K562 (cell line): ENCODE measurements around the gene SCAP. TPM values are rescaled to one million over a fixed set of nuclear protein-coding genes. Genes with fewer than 3 reads are reported as not detected.

Source experiments
- BRD9 ChIP-seq: fragments of 450-650 bp; IDR thresholded peaks from 2 replicates; pipeline ENCODE4 v1.6.1; 2018; ENCODE audit warnings: low read depth; ENCODE audit not compliant: partially characterized antibody
- CEBPG ChIP-seq, 3 experiments: fragments of 200-800 bp in 1 of 3; sonication (Bioruptor generic) in 1 of 3; sonication (generic) in 1 of 3; formaldehyde crosslinking in 1 of 3; IDR thresholded peaks in 2 of 3; conservative IDR thresholded peaks in 1 of 3; 2 replicates each; pipeline versions ENCODE4 v1.6.1 to v1.8.0; 2016 to 2022; ENCODE audit warnings: missing compliant biosample characterization in 2 of 3, missing genetic modification characterization in 2 of 3, mild to moderate bottlenecking in 1 of 3, missing genetic modification reagents in 1 of 3
- E2F1 ChIP-seq: sonication (generic); formaldehyde crosslinking; IDR thresholded peaks from 2 replicates; pipeline ENCODE4 v1.8.1; 2023; ENCODE audit warnings: mild to moderate bottlenecking, missing genetic modification reagents, moderate library complexity
- EP300 ChIP-seq: IDR thresholded peaks from 2 replicates; pipeline ENCODE4 v1.6.1; 2012; ENCODE audit warnings: low read length, improper control_type of control experiment
- GATA2 ChIP-seq: sonication (generic); formaldehyde crosslinking; IDR thresholded peaks from 2 replicates; pipeline ENCODE4 v1.4.0; 2020; ENCODE audit warnings: mild to moderate bottlenecking, missing genetic modification reagents
- HDAC3 ChIP-seq: fragments of 450-650 bp; IDR thresholded peaks from 2 replicates; pipeline ENCODE4 v1.6.1; 2018; ENCODE audit warnings: borderline replicate concordance, mild to moderate bottlenecking, moderate library complexity; ENCODE audit not compliant: partially characterized antibody
- HDAC8 ChIP-seq: fragments of 450-650 bp; IDR thresholded peaks from 2 replicates; pipeline ENCODE4 v1.6.1; 2016; ENCODE audit warnings: mild to moderate bottlenecking, missing genetic modification characterization, moderate library complexity, missing compliant biosample characterization
- HINFP ChIP-seq: fragments of 450-650 bp; conservative IDR thresholded peaks from 2 replicates; pipeline ENCODE4 v1.6.1; 2016; ENCODE audit warnings: missing genetic modification characterization, low read depth, mild to moderate bottlenecking, control low read depth, missing compliant biosample characterization
- MAZ ChIP-seq, 2 experiments: fragments of 450-650 bp in 1 of 2; sonication (generic) in 1 of 2; formaldehyde crosslinking; IDR thresholded peaks in 1 of 2; conservative IDR thresholded peaks in 1 of 2; 2 replicates each; pipeline versions ENCODE4 v1.4.0 to v1.5.0; 2020; ENCODE audit warnings: mild to moderate bottlenecking in 1 of 2, missing genetic modification reagents in 1 of 2
- MEIS2 ChIP-seq: fragments of 450-650 bp; IDR thresholded peaks from 2 replicates; pipeline ENCODE4 v1.6.1; 2014; ENCODE audit warnings: mild to moderate bottlenecking; ENCODE audit not compliant: partially characterized antibody
- NFATC3 ChIP-seq: fragments of 450-650 bp; IDR thresholded peaks from 2 replicates; pipeline ENCODE4 v1.6.1; 2017; ENCODE audit warnings: mild to moderate bottlenecking
- PTTG1 ChIP-seq: fragments of 450-650 bp; IDR thresholded peaks from 2 replicates; pipeline ENCODE4 v1.6.1; 2016; ENCODE audit warnings: low read depth, mild to moderate bottlenecking, missing genetic modification characterization, missing compliant biosample characterization
- SIX5 ChIP-seq, 2 experiments: IDR thresholded peaks; 2 replicates each; pipeline ENCODE4 v1.6.1; 2011; ENCODE audit warnings: low read length in 2 of 2, borderline replicate concordance in 1 of 2, low read depth in 1 of 2, mild to moderate bottlenecking in 1 of 2, moderate library complexity in 1 of 2; ENCODE audit not compliant: insufficient read depth in 1 of 2
- TARDBP ChIP-seq: fragments of 450-650 bp; IDR thresholded peaks from 2 replicates; pipeline ENCODE4 v1.6.1; 2016
- TBL1XR1 ChIP-seq, 2 experiments: IDR thresholded peaks; 2 replicates each; pipeline ENCODE4 v1.6.1; 2012; ENCODE audit warnings: improper control_type of control experiment in 2 of 2, low read length in 2 of 2, mild to moderate bottlenecking in 1 of 2
- XRCC4 ChIP-seq: IDR thresholded peaks from one replicate; pipeline ENCODE4 v1.6.1; 2011; ENCODE audit not compliant: insufficient read depth, insufficient read length; ENCODE audit errors: extremely low read depth
- ZBTB43 ChIP-seq: sonication (generic); formaldehyde crosslinking; IDR thresholded peaks from 2 replicates; pipeline ENCODE4 v1.8.0; 2023; ENCODE audit warnings: mild to moderate bottlenecking, missing genetic modification reagents
- ZBTB5 ChIP-seq: fragments of 450-650 bp; IDR thresholded peaks from 2 replicates; pipeline ENCODE4 v1.6.1; 2017; ENCODE audit warnings: antibody characterized with exemption
- ZC3H4 ChIP-seq: sonication (generic); formaldehyde crosslinking; IDR thresholded peaks from 2 replicates; pipeline ENCODE4 v1.9.0; 2021; ENCODE audit warnings: missing genetic modification reagents, borderline replicate concordance
- ZNF316 ChIP-seq: fragments of 450-650 bp; IDR thresholded peaks from 2 replicates; pipeline ENCODE4 v1.6.1; 2016
- ZNF583 ChIP-seq: fragments of 250-450 bp; sonication (Bioruptor Pico); IDR thresholded peaks from 2 replicates; pipeline ENCODE4 v1.4.0; 2020
- ZNF644 ChIP-seq: fragments of 200-800 bp; sonication (Bioruptor generic); IDR thresholded peaks from 2 replicates; pipeline ENCODE4 v1.6.1; 2016; ENCODE audit warnings: low read depth, missing genetic modification characterization, missing compliant biosample characterization
- polyA plus RNA-seq, 8 experiments: library from polyadenylated mRNA; depleted of rRNA in 4 of 8; stranded (reverse) in 5 of 8; unstranded in 3 of 8; fragments of >200 nt; fragmentation: Nextera tagmentation in 2 of 8; fragmentation: Illumina TruSeq in 1 of 8; extraction: Ambion mirVana in 2 of 8; extraction: Trizol in 1 of 8; gene quantifications; 2 replicates each; pipeline versions ENCODE4 v1.2.1 to v1.2.3, GENCODE V29; 2011 to 2014; ENCODE audit warnings: inconsistent platforms in 1 of 8, missing spikeins in 1 of 8
- total RNA-seq, 7 experiments: library from RNA; depleted of rRNA in 6 of 7; stranded (reverse); fragments of >200 nt in 6 of 7; fragmentation: Illumina TruSeq in 2 of 7; extraction: Trizol in 2 of 7; gene quantifications; 2 replicates each; pipeline versions ENCODE4 v1.2.1 to v1.2.3, GENCODE V29; 2011 to 2021; ENCODE audit warnings: low replicate concordance in 1 of 7

The SCAP gene
- total and polyA plus RNA-seq, 9 of the 15 experiments (the other 6 are each of a cell fraction or from before 2014, with no cell fraction given) = 2.6 to 104 (median 37.8) TPM

GRCh38 chr3:47476330-47476626 is 537 bp upstream of the SCAP start (continued):
- no peak for TF ChIP-seq HINFP (tag)
- no peak for TF ChIP-seq MEIS2
- no peak for TF ChIP-seq TBL1XR1 (IDR thresholded peaks at IDR 0.05; ENCODE audit: low read length in 2 of 2)
- TF ChIP-seq HDAC8 (tag) = no peak
- no peak for TF ChIP-seq ZNF583 (CRISPR knock-in tag)
- TF ChIP-seq MAZ (CRISPR knock-in tag; conservative IDR thresholded peaks at IDR 0.05 in 1 of 2, IDR thresholded peaks at IDR 0.05 in 1 of 2) = no peak
- TF ChIP-seq GATA2 (CRISPR knock-in tag) = no peak
- no peak for TF ChIP-seq ZBTB5
- TF ChIP-seq ZNF316 = 0 out of 2 replicates have a peak, but pooled peaks have one; percentile 1
- 0 out of 2 replicates have a peak, but pooled peaks have one; percentile 23 for TF ChIP-seq NFATC3
- TF ChIP-seq HDAC3 = no peak
- TF ChIP-seq BRD9 = peak; percentile 55
- TF ChIP-seq CEBPG (CRISPR knock-in tag; IDR thresholded peaks at IDR 0.05) = no peak
- no peak for TF ChIP-seq CEBPG (tag; conservative IDR thresholded peaks at IDR 0.05 in 1 of 2, IDR thresholded peaks at IDR 0.05 in 1 of 2)
- peak; percentile 83; the same call in 1 of the 2 replicates for TF ChIP-seq ZBTB43 (CRISPR knock-in tag)
- TF ChIP-seq ZC3H4 (CRISPR knock-in tag) = 0 out of 2 replicates have a peak, but pooled peaks have one; percentile 40
- TF ChIP-seq XRCC4 = no peak
- TF ChIP-seq PTTG1 (tag) = no peak
- TF ChIP-seq ZNF644 (tag) = no peak
- no peak for TF ChIP-seq TARDBP
- no peak for TF ChIP-seq SIX5 (IDR thresholded peaks at IDR 0.05; ENCODE audit: borderline replicate concordance in 1 of 2, insufficient read depth in 1 of 2, low read depth in 1 of 2, low read length in 2 of 2)
- TF ChIP-seq EP300 = no peak
- TF ChIP-seq E2F1 (CRISPR knock-in tag) = peak; percentile 49; the same call in 1 of the 2 replicates
